Measurements from ENCODE around the gene CEP57L1.
"Not testable (repeated sequence)": the region's sequence is repeated elsewhere in the genome, so short reads cannot be mapped to it uniquely, and the experiment has no call there.

Gene CEP57L1

DNA sequence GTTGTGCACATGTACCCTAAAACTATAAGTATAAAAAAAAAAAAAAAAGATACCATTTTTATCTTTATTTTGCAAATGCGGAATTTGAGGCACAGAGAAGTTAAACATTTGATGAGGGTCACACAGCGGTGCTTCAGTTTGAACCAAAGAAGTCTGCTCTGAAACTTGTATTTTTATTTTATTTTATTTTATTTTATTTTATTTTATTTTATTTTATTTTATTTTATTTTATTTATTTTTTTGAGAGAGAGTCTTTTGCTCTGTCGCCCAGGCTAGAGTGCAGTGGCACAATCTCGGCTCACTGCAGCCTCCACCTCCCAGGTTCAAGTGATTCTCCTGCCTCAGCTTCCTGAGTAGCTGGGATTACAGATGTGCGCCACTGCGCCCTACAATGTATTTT, 41.2 kb downstream of the CEP57L1 start:
- H3K27ac Mint-ChIP-seq; H3K27me3 Mint-ChIP-seq; intact Hi-C loops (cut with micrococcal nuclease); H3K9me3 Mint-ChIP-seq; H3K4me1 Mint-ChIP-seq (ENCODE audit: low read depth); H3K4me3 Mint-ChIP-seq: not testable (repeated sequence)
- peaks cover 16% of the 10 kb centered on the region for H3K36me3 Mint-ChIP-seq (ENCODE audit: low read depth)

DNA sequence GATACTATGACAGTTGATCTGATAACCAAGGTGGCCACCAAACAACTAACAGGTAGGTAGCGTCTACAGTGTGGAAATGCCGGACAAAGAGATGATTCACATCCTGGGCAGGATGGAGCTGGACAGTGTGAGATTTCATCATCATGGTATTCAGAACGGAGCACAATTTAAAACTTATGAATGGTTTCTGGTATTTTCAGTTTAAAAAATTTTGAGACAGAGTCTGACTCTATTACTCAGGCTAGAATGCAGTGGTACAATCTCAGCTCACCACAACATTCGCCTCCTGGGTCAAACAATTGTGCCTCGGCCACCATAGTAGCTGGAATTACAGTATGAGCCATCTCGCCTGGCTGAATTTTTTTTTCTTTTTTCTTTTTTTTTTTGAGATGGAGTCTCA, 43.8 kb downstream of the CEP57L1 start:
- H3K4me3 Mint-ChIP-seq = no peak overlapping the region
- intact Hi-C loops (cut with micrococcal nuclease) = no loop called here
- H3K4me1 Mint-ChIP-seq (ENCODE audit: low read depth) = no peaks in the 10 kb centered on the region
- no peak overlapping the region for H3K27ac Mint-ChIP-seq
- H3K9me3 Mint-ChIP-seq = no peaks in the 10 kb centered on the region
- peaks cover 11% of the 10 kb centered on the region for H3K36me3 Mint-ChIP-seq (ENCODE audit: low read depth)
- no peaks in the 10 kb centered on the region for H3K27me3 Mint-ChIP-seq

DNA sequence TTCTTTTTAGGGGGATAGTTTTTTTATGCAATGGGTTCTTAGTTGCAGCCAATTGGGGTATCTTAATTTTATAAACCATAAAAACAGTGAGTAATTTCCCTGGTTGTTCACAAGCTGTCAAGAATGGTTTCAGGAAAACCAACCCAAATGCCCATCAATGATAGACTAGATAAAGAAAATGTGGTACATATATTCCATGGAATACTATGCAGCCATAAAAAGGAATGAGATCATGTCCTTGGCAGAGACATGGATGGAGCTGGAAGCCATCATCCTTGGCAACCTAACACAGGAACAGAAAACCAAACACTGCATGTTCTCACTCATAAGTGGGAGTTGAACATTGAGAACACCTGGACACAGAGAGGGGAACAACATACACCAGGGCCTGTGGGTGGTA, 46.8 kb downstream of the CEP57L1 start:
- H3K9me3 Mint-ChIP-seq; H3K27me3 Mint-ChIP-seq; H3K4me1 Mint-ChIP-seq (ENCODE audit: low read depth); H3K4me3 Mint-ChIP-seq; H3K27ac Mint-ChIP-seq; intact Hi-C loops (cut with micrococcal nuclease): not testable (repeated sequence)
- peaks cover 11% of the 10 kb centered on the region for H3K36me3 Mint-ChIP-seq (ENCODE audit: low read depth)

DNA sequence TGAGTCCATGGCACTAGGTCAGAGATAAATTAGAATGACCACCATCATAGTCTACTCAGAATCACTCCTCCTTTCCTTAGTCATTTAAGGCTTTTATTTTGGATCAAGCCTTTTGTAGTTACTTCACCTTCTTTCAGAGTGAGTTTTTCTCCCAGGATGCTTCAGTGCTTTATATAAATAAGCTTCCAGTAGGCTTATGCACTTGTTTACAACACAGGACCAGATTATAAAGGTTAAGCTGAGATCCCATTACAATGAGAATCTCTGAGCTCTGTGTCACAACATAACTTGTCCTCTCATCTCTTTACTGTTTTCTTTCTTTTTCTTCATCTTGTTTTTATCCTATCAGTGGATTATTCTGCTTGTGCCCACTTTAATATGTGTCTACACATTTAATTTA, 47.9 kb downstream of the CEP57L1 start:
- Mint-ChIP-seq H3K9me3 (no peaks in the 10 kb centered on the region), H3K27me3 (no peaks in the 10 kb centered on the region), H3K36me3 (ENCODE audit: low read depth) (peaks cover 12% of the 10 kb centered on the region), H3K4me1 (ENCODE audit: low read depth) (no peaks in the 10 kb centered on the region), H3K4me3 (no peak overlapping the region), H3K27ac (no peak overlapping the region)
- intact Hi-C loops (cut with micrococcal nuclease) = no loop called here

DNA sequence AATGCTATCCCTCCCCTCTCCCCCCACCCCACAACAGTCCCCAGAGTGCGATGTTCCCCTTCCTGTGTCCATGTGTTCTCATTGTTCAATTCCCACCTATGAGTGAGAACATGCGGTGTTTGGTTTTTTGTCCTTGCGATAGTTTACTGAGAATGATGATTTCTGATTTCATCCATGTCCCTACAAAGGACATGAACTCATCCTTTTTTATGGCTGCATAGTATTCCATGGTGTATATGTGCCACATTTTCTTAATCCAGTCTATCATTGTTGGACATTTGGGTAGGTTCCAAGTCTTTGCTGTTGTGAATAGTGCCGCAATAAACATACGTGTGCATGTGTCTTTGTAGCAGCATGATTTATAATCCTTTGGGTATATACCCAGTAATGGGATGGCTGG, 52.9 kb downstream of the CEP57L1 start:
- H3K4me3 Mint-ChIP-seq; H3K9me3 Mint-ChIP-seq; H3K4me1 Mint-ChIP-seq (ENCODE audit: low read depth); H3K27me3 Mint-ChIP-seq; H3K27ac Mint-ChIP-seq; intact Hi-C loops (cut with micrococcal nuclease): not testable (repeated sequence)
- peaks cover 20% of the 10 kb centered on the region for H3K36me3 Mint-ChIP-seq (ENCODE audit: low read depth)

DNA sequence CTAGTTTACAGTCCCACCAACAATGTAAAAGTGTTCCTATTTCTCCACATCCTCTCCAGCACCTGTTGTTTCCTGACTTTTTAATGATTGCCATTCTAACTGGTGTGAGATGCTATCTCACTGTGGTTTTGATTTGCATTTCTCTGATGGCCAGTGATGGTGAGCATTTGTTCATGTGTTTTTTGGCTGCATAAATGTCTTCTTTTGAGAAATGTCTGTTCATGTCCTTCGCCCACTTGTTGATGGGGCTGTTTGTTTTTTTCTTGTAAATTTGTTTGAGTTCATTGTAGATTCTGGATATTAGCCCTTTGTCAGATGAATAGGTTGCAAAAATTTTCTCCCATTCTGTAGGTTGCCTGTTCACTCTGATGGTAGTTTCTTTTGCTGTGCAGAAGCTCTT, 53.4 kb downstream of the CEP57L1 start:
- H3K4me1 Mint-ChIP-seq (ENCODE audit: low read depth); H3K9me3 Mint-ChIP-seq; H3K27me3 Mint-ChIP-seq; H3K4me3 Mint-ChIP-seq; H3K27ac Mint-ChIP-seq; intact Hi-C loops (cut with micrococcal nuclease): not testable (repeated sequence)
- peaks cover 20% of the 10 kb centered on the region for H3K36me3 Mint-ChIP-seq (ENCODE audit: low read depth)

DNA sequence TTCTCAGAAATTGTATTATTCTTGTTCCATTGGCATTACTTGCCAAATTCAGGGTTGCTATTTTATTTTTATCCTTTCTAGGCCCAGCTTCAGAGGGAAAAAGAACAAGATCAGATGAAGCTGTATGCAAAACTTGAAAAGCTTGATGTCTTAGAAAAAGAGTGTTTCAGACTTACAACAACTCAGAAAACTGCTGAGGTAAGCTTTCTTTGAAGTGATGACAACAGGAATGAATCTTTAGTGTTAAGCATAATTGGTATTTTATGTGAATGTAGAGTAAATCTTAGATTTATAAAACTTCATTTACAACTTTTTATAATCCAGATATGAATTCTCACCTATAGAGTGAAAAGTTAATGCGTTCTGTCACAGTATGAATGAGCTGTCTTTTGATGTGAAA, 58.4 kb downstream of the CEP57L1 start:
- intact Hi-C loops (cut with micrococcal nuclease) = no loop called here
- H3K27ac Mint-ChIP-seq = no peak overlapping the region
- H3K9me3 Mint-ChIP-seq = no peaks in the 10 kb centered on the region
- H3K27me3 Mint-ChIP-seq = no peaks in the 10 kb centered on the region
- no peaks in the 10 kb centered on the region for H3K4me1 Mint-ChIP-seq (ENCODE audit: low read depth)
- no peak overlapping the region for H3K4me3 Mint-ChIP-seq
- peaks cover 24% of the 10 kb centered on the region for H3K36me3 Mint-ChIP-seq (ENCODE audit: low read depth)

DNA sequence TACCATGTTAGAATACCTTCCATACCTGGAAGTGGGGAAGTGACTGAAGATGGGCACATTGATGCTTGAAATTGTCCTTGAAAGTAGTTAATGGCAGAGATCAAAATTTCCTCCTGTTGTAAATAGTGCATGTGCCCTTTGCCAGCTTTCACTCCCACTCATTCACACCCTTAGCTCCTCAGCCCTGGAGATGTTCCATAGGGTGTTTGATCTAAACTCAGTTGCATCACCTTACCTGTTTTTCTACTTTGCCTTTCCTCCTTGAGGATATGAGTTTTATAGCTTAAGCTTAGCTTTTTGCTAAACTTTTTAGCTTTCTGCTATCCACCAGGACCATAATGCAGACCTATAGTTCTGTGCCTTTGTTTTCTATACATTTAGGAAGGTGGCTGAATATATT, 69.0 kb downstream of the CEP57L1 start:
- Mint-ChIP-seq H3K36me3 (ENCODE audit: low read depth) (peaks cover 10% of the 10 kb centered on the region), H3K4me1 (ENCODE audit: low read depth) (peaks cover 6% of the 10 kb centered on the region), H3K9me3 (no peaks in the 10 kb centered on the region), H3K4me3 (no peak overlapping the region), H3K27ac (no peak overlapping the region), H3K27me3 (no peaks in the 10 kb centered on the region)
- intact Hi-C loops (cut with micrococcal nuclease) = no loop called here

DNA sequence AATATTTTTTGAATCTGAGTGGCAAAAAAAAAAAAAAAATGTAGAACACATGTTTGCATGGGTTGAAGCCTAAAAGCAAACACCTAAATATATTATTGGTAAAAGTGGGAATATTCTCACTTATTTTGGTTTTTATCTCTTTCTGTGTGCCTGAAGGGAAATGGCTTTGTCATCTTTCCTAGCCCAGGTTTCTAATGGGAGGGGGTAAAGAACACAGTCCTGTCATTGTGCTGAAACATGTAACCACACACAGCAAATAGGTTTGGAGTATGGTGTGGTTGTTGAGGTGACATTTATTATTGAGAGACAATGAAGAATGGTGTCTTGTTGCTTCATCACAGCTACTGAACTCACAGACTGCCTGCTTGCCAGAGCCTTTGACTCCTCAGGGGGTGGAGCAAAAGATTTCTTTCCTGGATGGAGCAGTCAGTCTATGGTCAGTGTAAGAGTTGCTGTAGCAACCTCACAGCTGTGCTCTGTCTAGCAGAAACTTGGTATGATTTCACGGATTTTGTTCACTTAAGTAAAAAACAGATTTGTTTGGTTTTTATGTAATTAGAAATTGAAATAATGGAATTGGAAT, 70.2 kb downstream of the CEP57L1 start:
- intact Hi-C loops (cut with micrococcal nuclease) = loop anchor here (5.0 kb wide), 1 partner anchor 1062 kb away; no protein-coding TSS in a partner anchor
- Mint-ChIP-seq H3K27me3 (no peaks in the 10 kb centered on the region), H3K27ac (no peak overlapping the region)

DNA sequence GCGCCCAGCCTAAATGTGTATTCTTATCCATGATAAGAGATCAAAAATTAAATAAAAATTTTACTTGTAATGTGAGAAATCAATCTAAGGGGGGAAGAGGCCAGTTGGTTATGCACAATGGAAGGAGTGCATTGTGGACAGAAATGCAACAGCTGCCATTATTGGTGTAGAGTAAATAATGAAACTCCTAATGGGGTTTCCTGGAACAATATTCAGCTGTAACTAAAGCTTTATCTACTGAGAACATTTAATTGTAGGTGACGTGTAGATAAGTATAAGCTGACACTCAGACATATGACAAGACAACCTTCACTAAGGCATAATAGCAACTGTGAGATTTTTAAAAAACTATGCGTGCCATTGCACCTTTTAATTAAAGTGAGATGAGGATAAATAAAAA, 71.4 kb downstream of the CEP57L1 start:
- no peak overlapping the region for H3K27ac Mint-ChIP-seq
- intact Hi-C loops (cut with micrococcal nuclease) = loop anchor here (5.0 kb wide), 1 partner anchor 1061 kb away; no protein-coding TSS in a partner anchor
- H3K4me3 Mint-ChIP-seq = no peak overlapping the region
- H3K9me3 Mint-ChIP-seq = no peaks in the 10 kb centered on the region
- H3K36me3 Mint-ChIP-seq (ENCODE audit: low read depth) = no peaks in the 10 kb centered on the region
- H3K4me1 Mint-ChIP-seq (ENCODE audit: low read depth) = peaks cover 6% of the 10 kb centered on the region
- no peaks in the 10 kb centered on the region for H3K27me3 Mint-ChIP-seq

More for the DNA sequence above, 70.2 kb downstream of the CEP57L1 start:
- Mint-ChIP-seq H3K9me3 (no peaks in the 10 kb centered on the region), H3K4me1 (ENCODE audit: low read depth) (peaks cover 6% of the 10 kb centered on the region), H3K4me3 (no peak overlapping the region), H3K36me3 (ENCODE audit: low read depth) (peaks cover 7% of the 10 kb centered on the region)

DNA sequence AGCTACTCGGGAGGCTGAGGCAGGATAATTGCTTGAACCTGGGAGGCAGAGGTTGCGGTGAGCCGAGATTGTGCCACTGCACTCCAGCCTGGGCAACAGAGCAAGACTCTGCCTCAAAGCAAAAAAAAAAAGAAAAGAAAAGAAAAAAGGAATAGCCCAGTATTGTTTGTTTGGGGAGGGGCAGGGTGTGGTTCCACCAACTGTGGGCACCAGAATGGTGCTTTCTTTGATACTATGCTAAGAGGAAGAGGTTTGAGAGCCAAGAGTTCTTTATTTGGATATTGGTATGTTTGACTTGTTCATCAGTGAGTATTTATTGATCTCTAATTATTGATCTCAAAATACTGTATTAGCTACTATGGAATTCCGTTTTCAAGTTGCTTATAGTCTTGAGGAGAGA, 72.3 kb downstream of the CEP57L1 start:
- Mint-ChIP-seq H3K4me1 (ENCODE audit: low read depth) (peaks cover 6% of the 10 kb centered on the region), H3K9me3 (no peaks in the 10 kb centered on the region), H3K36me3 (ENCODE audit: low read depth) (no peaks in the 10 kb centered on the region), H3K4me3 (no peak overlapping the region), H3K27ac (no peak overlapping the region), H3K27me3 (no peaks in the 10 kb centered on the region)
- intact Hi-C loops (cut with micrococcal nuclease) = loop anchor here (5.0 kb wide), 1 partner anchor 1060 kb away; no protein-coding TSS in a partner anchor

DNA sequence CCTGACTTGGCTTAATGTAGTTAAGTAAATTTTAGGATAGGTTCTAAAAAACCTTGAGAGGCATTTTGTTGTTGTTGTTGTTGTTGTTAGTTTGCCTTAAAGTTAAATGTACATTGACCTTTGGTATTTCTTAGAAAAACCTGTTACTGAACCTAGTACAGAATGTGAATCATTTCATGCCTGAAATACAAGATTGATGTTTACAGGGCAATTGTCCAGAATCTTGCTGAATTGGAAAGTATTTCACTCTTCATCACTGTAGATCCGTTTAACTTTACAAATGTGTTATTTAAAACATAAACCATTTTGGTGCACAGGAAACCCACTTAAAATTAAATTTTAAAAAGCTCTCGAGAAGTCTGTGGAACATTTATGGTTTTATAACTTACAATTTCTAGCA, 75.0 kb downstream of the CEP57L1 start:
- Mint-ChIP-seq H3K4me3 (no peak overlapping the region), H3K36me3 (ENCODE audit: low read depth) (no peaks in the 10 kb centered on the region), H3K27me3 (peaks cover 5% of the 10 kb centered on the region), H3K27ac (no peak overlapping the region), H3K9me3 (no peaks in the 10 kb centered on the region), H3K4me1 (ENCODE audit: low read depth) (peaks cover 6% of the 10 kb centered on the region)
- intact Hi-C loops (cut with micrococcal nuclease) = no loop called here

DNA sequence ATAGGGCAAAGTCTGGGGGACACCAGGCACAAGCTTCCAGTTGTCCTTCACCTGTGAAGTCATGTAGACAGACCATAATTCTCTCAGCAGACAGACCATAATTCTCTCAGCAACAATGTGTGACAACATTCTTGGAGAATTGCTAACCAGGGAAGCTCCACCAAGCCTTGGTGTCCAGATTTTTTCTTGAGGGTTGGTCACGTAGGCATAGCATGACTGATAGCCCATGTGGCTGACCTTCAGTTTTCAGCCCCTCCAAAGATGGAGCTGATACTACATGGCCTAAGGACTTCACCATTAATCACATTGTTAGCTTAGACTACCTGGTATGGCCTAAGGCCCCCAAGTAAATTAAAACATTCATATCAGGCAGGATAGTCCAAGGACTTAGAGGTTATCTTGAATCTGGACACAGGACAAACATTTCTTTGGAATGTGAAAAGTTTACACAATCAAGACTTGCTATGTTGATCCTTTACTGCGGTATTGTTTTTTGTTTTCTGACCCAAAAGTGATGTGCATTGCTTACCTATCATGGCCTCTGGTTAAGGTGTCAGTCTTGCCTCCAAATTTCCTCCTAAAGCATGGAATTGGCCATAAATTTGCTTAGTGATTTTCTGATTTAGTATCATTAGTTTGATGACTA, 76.9 kb downstream of the CEP57L1 start:
- H3K27ac Mint-ChIP-seq = no peak overlapping the region
- intact Hi-C loops (cut with micrococcal nuclease) = no loop called here
- H3K27me3 Mint-ChIP-seq = peaks cover 11% of the 10 kb centered on the region
- H3K4me3 Mint-ChIP-seq = no peak overlapping the region
- H3K36me3 Mint-ChIP-seq (ENCODE audit: low read depth) = no peaks in the 10 kb centered on the region
- no peaks in the 10 kb centered on the region for H3K9me3 Mint-ChIP-seq
- peaks cover 6% of the 10 kb centered on the region for H3K4me1 Mint-ChIP-seq (ENCODE audit: low read depth)

DNA sequence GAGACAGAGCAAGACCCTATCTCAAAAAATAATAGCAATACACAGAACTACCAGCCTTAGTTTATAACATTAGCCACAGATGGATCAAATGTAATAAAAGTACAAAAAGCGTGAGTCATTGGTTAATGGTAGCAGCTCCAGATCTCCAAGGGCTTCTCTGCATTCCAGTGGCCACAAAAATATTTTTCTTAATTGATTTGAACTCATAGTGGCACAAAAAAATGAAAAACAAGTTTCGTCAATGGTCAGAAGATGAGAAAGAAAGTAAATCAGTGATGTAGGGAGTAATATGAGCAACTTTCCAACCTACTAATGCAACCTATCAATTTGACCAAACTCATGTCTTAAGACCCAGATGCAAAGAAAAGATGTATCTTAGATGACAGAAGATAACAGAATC, 79.6 kb downstream of the CEP57L1 start:
- intact Hi-C loops (cut with micrococcal nuclease) = no loop called here
- Mint-ChIP-seq H3K27ac (no peak overlapping the region), H3K36me3 (ENCODE audit: low read depth) (no peaks in the 10 kb centered on the region), H3K4me1 (ENCODE audit: low read depth) (no peaks in the 10 kb centered on the region), H3K9me3 (no peaks in the 10 kb centered on the region), H3K4me3 (no peak overlapping the region), H3K27me3 (peaks cover 12% of the 10 kb centered on the region)

DNA sequence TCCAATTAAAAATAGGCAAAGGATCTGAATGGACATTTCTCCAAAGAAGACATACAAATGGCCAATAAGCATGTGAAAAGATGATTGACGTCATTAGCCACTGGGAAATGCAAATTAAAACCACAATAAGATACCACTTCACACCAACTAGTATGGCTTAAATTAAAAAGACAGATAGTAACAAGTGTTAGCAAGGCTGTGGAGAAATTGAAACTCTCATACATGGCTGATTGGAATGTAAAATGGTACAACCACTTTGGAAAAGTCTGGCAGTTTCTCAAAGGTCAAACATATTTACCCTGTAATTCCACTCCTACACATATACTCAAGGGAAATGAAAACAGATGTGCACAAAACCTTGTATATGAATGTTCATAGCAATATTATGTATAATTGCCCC, 83.6 kb downstream of the CEP57L1 start:
- Mint-ChIP-seq H3K27ac (no peak overlapping the region), H3K4me1 (ENCODE audit: low read depth) (no peaks in the 10 kb centered on the region), H3K36me3 (ENCODE audit: low read depth) (no peaks in the 10 kb centered on the region), H3K9me3 (no peaks in the 10 kb centered on the region), H3K4me3 (no peak overlapping the region), H3K27me3 (peaks cover 13% of the 10 kb centered on the region)
- intact Hi-C loops (cut with micrococcal nuclease) = no loop called here

Measured in dendritic cell treated with granulocyte-macrophage colony-stimulating factor and Interleukin-4, amounts not matched to agents 40 ng/mL and 50 ng/mL, for 4 days (primary cell).